ENCODE data around the gene ACTL6B. TPM values are rescaled to one million over a fixed set of nuclear protein-coding genes. Genes with fewer than 3 reads are reported as not detected.

The ACTL6B gene
- total and polyA plus RNA-seq, 9 of the 15 experiments (the other 6 are each of a cell fraction or from before 2014, with no cell fraction given) = not detected

- FAIRE-seq = no peak
- Histone ChIP-seq H3K4me2 (ENCODE audit: insufficient read depth, low read length) (no peak overlapping the region), H3K36me3 (ENCODE audit: control insufficient read depth, insufficient read depth, low read length) (peaks cover 72% of the 10 kb centered on the region; the same call in 2 of the 3 replicates), H4K20me1 (replicated peaks; ENCODE audit: control insufficient read depth, insufficient read depth, low read length) (peaks cover 22% of the 10 kb centered on the region; the same call in 1 of the 2 replicates), H3K4me3 (no peak overlapping the region), H3K9me1 (ENCODE audit: control insufficient read depth, insufficient read depth, low read length) (no peaks in the 10 kb centered on the region), H2AFZ (ENCODE audit: low read depth, low read length) (no peak overlapping the region), H3K27ac (ENCODE audit: extremely low read depth, low read depth, low read length) (no peak overlapping the region), H3K79me2 (ENCODE audit: control insufficient read depth, insufficient read depth, low read length) (peaks cover 46% of the 10 kb centered on the region), H3K9me3 (replicated peaks; ENCODE audit: control insufficient read depth, insufficient read depth, low read depth, low read length) (no peaks in the 10 kb centered on the region), H3K4me1 (replicated peaks in 1 of 2; ENCODE audit: control insufficient read depth in 2 of 2, insufficient read depth in 2 of 2, low read length in 2 of 2) (peaks cover 4 to 91% of the 10 kb centered on the region in 2 experiments), H3K27me3 (ENCODE audit: control insufficient read depth in 2 of 2, insufficient read depth in 2 of 2, low read length in 2 of 2) (no peaks in the 10 kb centered on the region), H3K9ac (ENCODE audit: insufficient read depth in 1 of 2, low read depth in 2 of 2, low read length in 2 of 2) (peak overlapping the region in 1 of 2 experiments; percentile 82; a peak in 2 of 4 replicates)
- in situ Hi-C loops (cut with MboI) = no loop called here
- ATAC-seq = no peak
- ChIA-PET POLR2A (interaction anchor here (0.6 to 1.9 kb wide), 11 partner anchors 10 to 211 kb away, joined by 3 to 5 read pairs (median 3); partner anchors contain the start of genes POP7 and UFSP1), CTCF (ENCODE audit: low intra/inter-chr PET ratio) (interaction anchor here (0.6 kb wide), 1 partner anchor 74 kb away, joined by 3 read pairs; no protein-coding TSS in a partner anchor)
- intact Hi-C loops (cut with micrococcal nuclease) = no loop called here
- WGBS (ENCODE audit: insufficient coverage, low coverage, missing lambda C conversion rate) = 93% methylated on average over 30 of the region's 35 CpGs
- DNase-seq (ENCODE audit: extremely low read depth in 1 of 4, low spot score in 3 of 4) = peak in 2 of 4 experiments; percentile 38 to 42
- BruUV-seq (replicated peaks) = TSS peak; percentile 75
- TF ChIP-seq RBFOX2 (IDR thresholded peaks at IDR 0.05; ENCODE audit: low read depth, low read length) = peak; percentile 77
- TF ChIP-seq CEBPB (tag; IDR thresholded peaks at IDR 0.05) = no peak
- TF ChIP-seq POLR2G (IDR thresholded peaks at IDR 0.05; ENCODE audit: low read depth, low read length) = peak; percentile 88
- no peak for TF ChIP-seq SRSF9 (IDR thresholded peaks at IDR 0.05; ENCODE audit: borderline replicate concordance, low read depth, low read length)
- TF ChIP-seq RAD21 (CRISPR knock-in tag; conservative IDR thresholded peaks at IDR 0.05 in 1 of 2, IDR thresholded peaks at IDR 0.05 in 1 of 2) = no peak
- no peak for TF ChIP-seq NFATC3 (IDR thresholded peaks at IDR 0.05)
- TF ChIP-seq KLF16 (IDR thresholded peaks at IDR 0.05) = no peak
- TF ChIP-seq CEBPZ (IDR thresholded peaks at IDR 0.05; ENCODE audit: borderline replicate concordance, low read depth, low read length) = no peak
- no peak for TF ChIP-seq MXD1 (CRISPR knock-in tag; IDR thresholded peaks at IDR 0.05; ENCODE audit: borderline replicate concordance, poor library complexity, severe bottlenecking)
- no peak for TF ChIP-seq SLC30A9 (CRISPR knock-in tag; IDR thresholded peaks at IDR 0.05)
- TF ChIP-seq POLR2A (conservative IDR thresholded peaks at IDR 0.05) = peak; percentile 59
- no peak for TF ChIP-seq RB1 (IDR thresholded peaks at IDR 0.05; ENCODE audit: low read depth)
- peak; percentile 81; the same call in 1 of the 2 replicates for TF ChIP-seq ZBTB33 (CRISPR knock-in tag; IDR thresholded peaks at IDR 0.05)
- 0 out of 2 replicates have a peak, but pooled peaks have one; percentile 31 for TF ChIP-seq HNRNPL (IDR thresholded peaks at IDR 0.05; ENCODE audit: low read depth, low read length)
- TF ChIP-seq MYNN (IDR thresholded peaks at IDR 0.05) = peak; percentile 53
- TF ChIP-seq MYNN (CRISPR knock-in tag; IDR thresholded peaks at IDR 0.05) = no peak
Observed at GRCh38 chr7:100678291-100678984, 22.2 kb upstream of the ACTL6B start.

Measured in K562 (cell line).